WTC11 (cell line): ENCODE measurements around the gene TMEM150B.

Experiments
- FOXJ3 ChIP-seq: sonication (generic); formaldehyde crosslinking; IDR thresholded peaks from 2 replicates; pipeline ENCODE4 v1.9.0; 2021; ENCODE audit warnings: missing genetic modification reagents, mild to moderate bottlenecking, borderline replicate concordance
- NR1H2 ChIP-seq: sonication (generic); formaldehyde crosslinking; IDR thresholded peaks from 2 replicates; pipeline ENCODE4 v1.9.0; 2021; ENCODE audit warnings: mild to moderate bottlenecking, moderate library complexity, missing genetic modification reagents
- NR2C2 ChIP-seq: sonication (generic); formaldehyde crosslinking; IDR thresholded peaks from 2 replicates; pipeline ENCODE4 v1.8.0; 2022; ENCODE audit warnings: mild to moderate bottlenecking, missing genetic modification reagents
- TF ChIP-seq, protein P1 (sequence below): fragments of 200-600 bp; IDR thresholded peaks from 2 replicates; pipeline ENCODE4 v1.8.0; 2022; ENCODE audit warnings: antibody characterized with exemption
- TF ChIP-seq, protein P2 (sequence below): sonication (generic); formaldehyde crosslinking; IDR thresholded peaks from 2 replicates; pipeline ENCODE4 v1.8.0; 2023; ENCODE audit warnings: mild to moderate bottlenecking, missing genetic modification reagents
- TF ChIP-seq, protein P3 (sequence below): sonication (generic); formaldehyde crosslinking; IDR thresholded peaks from 2 replicates; pipeline ENCODE4 v1.8.0; 2022; ENCODE audit warnings: mild to moderate bottlenecking, missing genetic modification reagents
- TF ChIP-seq, protein P4 (sequence below): sonication (generic); formaldehyde crosslinking; IDR thresholded peaks from 2 replicates; pipeline ENCODE4 v1.8.1; 2023; ENCODE audit warnings: mild to moderate bottlenecking, missing genetic modification reagents, moderate library complexity
- TF ChIP-seq, protein P5 (sequence below): fragments of 250-450 bp; sonication (Bioruptor Pico); IDR thresholded peaks from 2 replicates; pipeline ENCODE4 v1.8.0; 2021; ENCODE audit warnings: mild to moderate bottlenecking

DNA sequence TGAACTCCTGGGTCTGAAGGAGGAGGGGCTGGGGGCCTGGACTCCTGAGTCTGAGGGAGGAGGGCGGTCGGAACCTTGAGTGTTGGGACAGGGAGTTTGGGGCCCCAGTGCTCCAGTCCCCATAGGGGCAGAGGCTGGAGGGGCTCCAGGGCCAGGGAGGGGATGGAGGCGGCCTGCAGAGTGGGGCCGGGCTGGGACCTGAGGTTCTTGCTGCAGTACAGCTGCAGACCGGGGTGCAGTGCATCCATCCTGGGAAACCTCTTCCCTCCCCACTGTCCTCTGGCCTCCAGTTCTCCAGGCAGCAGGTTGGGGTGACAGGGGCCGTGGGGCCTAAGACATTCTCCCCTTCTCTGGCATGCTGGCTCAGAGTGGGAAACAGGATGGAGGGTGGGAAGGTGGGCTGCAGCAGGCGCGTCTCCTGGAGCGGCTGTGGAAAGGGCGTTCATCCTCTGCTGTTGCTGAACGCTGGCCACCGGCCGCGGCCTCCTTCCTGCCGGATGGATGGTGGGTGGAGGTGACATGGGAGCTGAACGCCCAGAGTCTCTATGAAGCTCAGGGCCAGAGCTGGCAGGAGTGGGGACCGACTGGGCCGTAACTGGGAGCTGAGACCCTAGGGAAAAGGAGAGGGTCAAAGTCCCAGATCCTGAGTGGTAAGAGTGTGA is 39.8 kb downstream of the TMEM150B start:
- TF ChIP-seq, protein P1, sequence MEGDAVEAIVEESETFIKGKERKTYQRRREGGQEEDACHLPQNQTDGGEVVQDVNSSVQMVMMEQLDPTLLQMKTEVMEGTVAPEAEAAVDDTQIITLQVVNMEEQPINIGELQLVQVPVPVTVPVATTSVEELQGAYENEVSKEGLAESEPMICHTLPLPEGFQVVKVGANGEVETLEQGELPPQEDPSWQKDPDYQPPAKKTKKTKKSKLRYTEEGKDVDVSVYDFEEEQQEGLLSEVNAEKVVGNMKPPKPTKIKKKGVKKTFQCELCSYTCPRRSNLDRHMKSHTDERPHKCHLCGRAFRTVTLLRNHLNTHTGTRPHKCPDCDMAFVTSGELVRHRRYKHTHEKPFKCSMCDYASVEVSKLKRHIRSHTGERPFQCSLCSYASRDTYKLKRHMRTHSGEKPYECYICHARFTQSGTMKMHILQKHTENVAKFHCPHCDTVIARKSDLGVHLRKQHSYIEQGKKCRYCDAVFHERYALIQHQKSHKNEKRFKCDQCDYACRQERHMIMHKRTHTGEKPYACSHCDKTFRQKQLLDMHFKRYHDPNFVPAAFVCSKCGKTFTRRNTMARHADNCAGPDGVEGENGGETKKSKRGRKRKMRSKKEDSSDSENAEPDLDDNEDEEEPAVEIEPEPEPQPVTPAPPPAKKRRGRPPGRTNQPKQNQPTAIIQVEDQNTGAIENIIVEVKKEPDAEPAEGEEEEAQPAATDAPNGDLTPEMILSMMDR, result no peak
- TF ChIP-seq FOXJ3 (CRISPR knock-in tag) (no peak), NR2C2 (no peak), NR1H2 (CRISPR knock-in tag) (no peak)
- TF ChIP-seq, protein P2, sequence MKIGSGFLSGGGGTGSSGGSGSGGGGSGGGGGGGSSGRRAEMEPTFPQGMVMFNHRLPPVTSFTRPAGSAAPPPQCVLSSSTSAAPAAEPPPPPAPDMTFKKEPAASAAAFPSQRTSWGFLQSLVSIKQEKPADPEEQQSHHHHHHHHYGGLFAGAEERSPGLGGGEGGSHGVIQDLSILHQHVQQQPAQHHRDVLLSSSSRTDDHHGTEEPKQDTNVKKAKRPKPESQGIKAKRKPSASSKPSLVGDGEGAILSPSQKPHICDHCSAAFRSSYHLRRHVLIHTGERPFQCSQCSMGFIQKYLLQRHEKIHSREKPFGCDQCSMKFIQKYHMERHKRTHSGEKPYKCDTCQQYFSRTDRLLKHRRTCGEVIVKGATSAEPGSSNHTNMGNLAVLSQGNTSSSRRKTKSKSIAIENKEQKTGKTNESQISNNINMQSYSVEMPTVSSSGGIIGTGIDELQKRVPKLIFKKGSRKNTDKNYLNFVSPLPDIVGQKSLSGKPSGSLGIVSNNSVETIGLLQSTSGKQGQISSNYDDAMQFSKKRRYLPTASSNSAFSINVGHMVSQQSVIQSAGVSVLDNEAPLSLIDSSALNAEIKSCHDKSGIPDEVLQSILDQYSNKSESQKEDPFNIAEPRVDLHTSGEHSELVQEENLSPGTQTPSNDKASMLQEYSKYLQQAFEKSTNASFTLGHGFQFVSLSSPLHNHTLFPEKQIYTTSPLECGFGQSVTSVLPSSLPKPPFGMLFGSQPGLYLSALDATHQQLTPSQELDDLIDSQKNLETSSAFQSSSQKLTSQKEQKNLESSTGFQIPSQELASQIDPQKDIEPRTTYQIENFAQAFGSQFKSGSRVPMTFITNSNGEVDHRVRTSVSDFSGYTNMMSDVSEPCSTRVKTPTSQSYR (CRISPR knock-in tag), result no peak
- TF ChIP-seq, protein P3, sequence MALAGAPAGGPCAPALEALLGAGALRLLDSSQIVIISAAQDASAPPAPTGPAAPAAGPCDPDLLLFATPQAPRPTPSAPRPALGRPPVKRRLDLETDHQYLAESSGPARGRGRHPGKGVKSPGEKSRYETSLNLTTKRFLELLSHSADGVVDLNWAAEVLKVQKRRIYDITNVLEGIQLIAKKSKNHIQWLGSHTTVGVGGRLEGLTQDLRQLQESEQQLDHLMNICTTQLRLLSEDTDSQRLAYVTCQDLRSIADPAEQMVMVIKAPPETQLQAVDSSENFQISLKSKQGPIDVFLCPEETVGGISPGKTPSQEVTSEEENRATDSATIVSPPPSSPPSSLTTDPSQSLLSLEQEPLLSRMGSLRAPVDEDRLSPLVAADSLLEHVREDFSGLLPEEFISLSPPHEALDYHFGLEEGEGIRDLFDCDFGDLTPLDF (CRISPR knock-in tag), result no peak
- TF ChIP-seq, protein P4, sequence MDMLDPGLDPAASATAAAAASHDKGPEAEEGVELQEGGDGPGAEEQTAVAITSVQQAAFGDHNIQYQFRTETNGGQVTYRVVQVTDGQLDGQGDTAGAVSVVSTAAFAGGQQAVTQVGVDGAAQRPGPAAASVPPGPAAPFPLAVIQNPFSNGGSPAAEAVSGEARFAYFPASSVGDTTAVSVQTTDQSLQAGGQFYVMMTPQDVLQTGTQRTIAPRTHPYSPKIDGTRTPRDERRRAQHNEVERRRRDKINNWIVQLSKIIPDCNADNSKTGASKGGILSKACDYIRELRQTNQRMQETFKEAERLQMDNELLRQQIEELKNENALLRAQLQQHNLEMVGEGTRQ (CRISPR knock-in tag), result no peak
- TF ChIP-seq, protein P5, sequence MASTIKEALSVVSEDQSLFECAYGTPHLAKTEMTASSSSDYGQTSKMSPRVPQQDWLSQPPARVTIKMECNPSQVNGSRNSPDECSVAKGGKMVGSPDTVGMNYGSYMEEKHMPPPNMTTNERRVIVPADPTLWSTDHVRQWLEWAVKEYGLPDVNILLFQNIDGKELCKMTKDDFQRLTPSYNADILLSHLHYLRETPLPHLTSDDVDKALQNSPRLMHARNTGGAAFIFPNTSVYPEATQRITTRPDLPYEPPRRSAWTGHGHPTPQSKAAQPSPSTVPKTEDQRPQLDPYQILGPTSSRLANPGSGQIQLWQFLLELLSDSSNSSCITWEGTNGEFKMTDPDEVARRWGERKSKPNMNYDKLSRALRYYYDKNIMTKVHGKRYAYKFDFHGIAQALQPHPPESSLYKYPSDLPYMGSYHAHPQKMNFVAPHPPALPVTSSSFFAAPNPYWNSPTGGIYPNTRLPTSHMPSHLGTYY (CRISPR knock-in tag), result no peak
